Activated CD4-positive, alpha-beta T cell treated with anti-CD3 and anti-CD28 coated beads, Interleukin-2, amount 50 U/mL, for 16 hours (primary cell): ENCODE results near the gene SPAG16.
"Not testable (repeated sequence)": the region's sequence is repeated elsewhere in the genome, so short reads cannot be mapped to it uniquely, and the experiment has no call there.

Experiments used
- DNase-seq: peaks from one replicate; pipeline ENCODE4 v3.0.0-alpha.2; 2020

SPAG16 gene

GRCh38 chr2:213274143-213274542 is 10.1 kb upstream of the SPAG16 start:
- DNase-seq: no peak

GRCh38 chr2:213275265-213275664 is 9.0 kb upstream of the SPAG16 start:
- DNase-seq: no peak

GRCh38 chr2:213277134-213277533 is 7.1 kb upstream of the SPAG16 start:
- not testable (repeated sequence) for DNase-seq

- DNase-seq: no peak
These were observed 5.1 kb upstream of the SPAG16 start for GRCh38 chr2:213279116-213279620.

- no peak for DNase-seq
These were observed 4.3 kb upstream of the SPAG16 start for GRCh38 chr2:213279971-213280370.

GRCh38 chr2:213281156-213281555 is 3.1 kb upstream of the SPAG16 start:
- DNase-seq: no peak

- no peak for DNase-seq
These were observed 1.1 kb downstream of the SPAG16 start for GRCh38 chr2:213285404-213285803.

GRCh38 chr2:213286161-213286560 is 1.9 kb downstream of the SPAG16 start:
- no peak for DNase-seq

- no peak for DNase-seq
These were observed 4.8 kb downstream of the SPAG16 start for GRCh38 chr2:213288913-213289700.

- DNase-seq: no peak
These were observed 6.2 kb downstream of the SPAG16 start for GRCh38 chr2:213290501-213290900.

GRCh38 chr2:213296270-213296669 is 12.0 kb downstream of the SPAG16 start:
- no peak for DNase-seq

GRCh38 chr2:213306316-213306942 is 22.2 kb downstream of the SPAG16 start:
- DNase-seq: no peak

- DNase-seq: no peak
These were observed 31.1 kb downstream of the SPAG16 start for GRCh38 chr2:213315168-213315876.

- no peak for DNase-seq
These were observed 31.9 kb downstream of the SPAG16 start for GRCh38 chr2:213316001-213316735.

GRCh38 chr2:213317929-213318328 is 33.7 kb downstream of the SPAG16 start:
- DNase-seq: no peak

- DNase-seq: no peak
These were observed 36.3 kb downstream of the SPAG16 start for GRCh38 chr2:213320604-213321003.

GRCh38 chr2:213336253-213336770 is 52.0 kb downstream of the SPAG16 start:
- DNase-seq: no peak

GRCh38 chr2:213353419-213353818 is 69.2 kb downstream of the SPAG16 start:
- no peak for DNase-seq

GRCh38 chr2:213376644-213377043 is 92.4 kb downstream of the SPAG16 start:
- no peak for DNase-seq

GRCh38 chr2:213407027-213407426 is 122.8 kb downstream of the SPAG16 start:
- not testable (repeated sequence) for DNase-seq

GRCh38 chr2:213408426-213409070 is 124.3 kb downstream of the SPAG16 start:
- DNase-seq: not testable (repeated sequence)

GRCh38 chr2:213410687-213411086 is 126.4 kb downstream of the SPAG16 start:
- DNase-seq: not testable (repeated sequence)
